ENCODE results near the gene RAET1G. TPM values are rescaled to one million over a fixed set of nuclear protein-coding genes. Genes with fewer than 3 reads are reported as not detected.

RAET1G gene
- total RNA-seq, 1 experiment from 2014 or later = 1.5 TPM

GRCh38 chr6:149942461-149942829 is 19.5 kb upstream of the RAET1G start:
- Histone ChIP-seq H3K27ac (ENCODE audit: low read length) (no peak overlapping the region), H3K27me3 (ENCODE audit: low read length) (no peaks in the 10 kb centered on the region), H2AFZ (ENCODE audit: low read length) (peak overlapping the region; percentile 83)

DNA sequence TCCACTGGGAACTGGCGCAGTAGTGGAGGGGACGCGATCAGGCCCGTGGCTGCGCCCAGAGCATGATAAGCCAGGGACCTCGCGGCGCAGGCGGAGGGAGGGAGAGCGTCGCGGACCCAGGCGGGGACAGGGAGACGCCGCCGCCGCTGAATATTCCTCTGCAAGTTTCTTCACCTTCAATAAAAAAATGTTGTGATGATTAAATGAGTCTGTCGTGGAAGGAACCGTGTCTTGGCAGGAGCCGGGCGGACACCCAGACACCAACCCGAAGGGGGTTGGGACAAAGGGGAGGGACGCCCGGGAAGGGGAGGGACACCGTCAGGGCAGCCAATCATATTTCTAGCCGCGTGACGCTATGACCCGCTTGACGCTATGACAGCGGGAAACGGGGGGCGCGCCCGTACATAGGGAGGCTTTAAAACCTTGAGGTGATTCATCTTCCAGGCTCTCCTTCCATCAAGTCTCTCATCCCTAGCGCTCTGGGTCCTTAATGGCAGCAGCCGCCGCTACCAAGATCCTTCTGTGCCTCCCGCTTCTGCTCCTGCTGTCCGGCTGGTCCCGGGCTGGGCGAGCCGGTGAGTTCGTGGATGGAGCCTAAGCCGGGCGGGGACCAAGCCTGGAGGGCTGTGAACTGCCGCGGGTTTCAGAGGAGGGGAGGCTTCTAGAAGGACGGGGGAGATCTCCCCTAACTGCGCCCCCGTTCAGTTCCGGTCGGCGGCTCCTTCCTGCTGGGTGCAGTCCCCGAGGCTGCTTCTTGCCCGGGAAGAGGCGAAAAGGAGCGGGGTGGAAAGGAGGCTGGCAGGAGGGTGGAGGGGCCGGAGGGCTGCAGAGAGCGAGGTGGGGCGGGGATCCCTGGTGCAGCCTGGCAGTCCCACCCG is 18.9 kb upstream of the RAET1G start, which contains the start of gene ULBP2:
Gene ULBP2 (plus strand): TSS at position 432 of the 878 bp plus-strand sequence. CDS start 59 bp downstream, at position 491.
- Histone ChIP-seq H3K36me3 (ENCODE audit: low read depth, low read length) (no peaks in the 10 kb centered on the region), H3K4me3 (ENCODE audit: low read length) (peak within 1 kb of the TSS; percentile 83), H3K27me3 (ENCODE audit: low read length) (no peaks in the 10 kb centered on the region), H3K9ac (ENCODE audit: low read length) (peak within 1 kb of the TSS; percentile 68), H3K27ac (ENCODE audit: low read length) (no peak within 1 kb of the TSS), H3K4me1 (ENCODE audit: insufficient read depth, low read length) (peaks cover 7% of the 10 kb centered on the region; the same call in 1 of the 2 replicates), H3K9me3 (ENCODE audit: low read length) (no peaks in the 10 kb centered on the region), H3F3A (ENCODE audit: low read length, unreplicated experiment) (no peaks in the 10 kb centered on the region), H2AFZ (ENCODE audit: low read length) (peak within 1 kb of the TSS; percentile 83), H3K9me2 (replicated peaks; ENCODE audit: low read length) (no peaks in the 10 kb centered on the region), H3K79me2 (ENCODE audit: low read length) (no peaks in the 10 kb centered on the region), H3K4me2 (ENCODE audit: low read length) (peak within 1 kb of the TSS; percentile 85), H4K20me1 (ENCODE audit: low read length) (no peaks in the 10 kb centered on the region)
- intact Hi-C loops (cut with micrococcal nuclease) = no loop called here
- POLR2A ChIA-PET (ENCODE audit: unreplicated experiment) = no interaction called here
- peak; percentile 88 for ATAC-seq
- TF ChIP-seq EZH2 (IDR thresholded peaks at IDR 0.05; ENCODE audit: low read length, unreplicated experiment) (no peak), EZH2phosphoT487 (IDR thresholded peaks at IDR 0.05; ENCODE audit: borderline replicate concordance, low read length) (no peak), CTCF (conservative IDR thresholded peaks at IDR 0.05; ENCODE audit: low read depth, low read length) (no peak)
- DNase-seq = peak; percentile 92
- CTCF ChIA-PET = no interaction called here
- TSS peak; percentile 53 for BruUV-seq (replicated peaks)

More at GRCh38 chr6:149942461-149942829, 19.5 kb upstream of the RAET1G start:
- TF ChIP-seq EZH2 (IDR thresholded peaks at IDR 0.05; ENCODE audit: low read length, unreplicated experiment) = no peak
- no peak for TF ChIP-seq CTCF (conservative IDR thresholded peaks at IDR 0.05; ENCODE audit: low read depth, low read length)
- H3K4me3 ChIP-seq (ENCODE audit: low read length) = peak overlapping the region; percentile 83
- no peaks in the 10 kb centered on the region for H4K20me1 ChIP-seq (ENCODE audit: low read length)
- no TSS peak for BruUV-seq (replicated peaks)
- H3F3A ChIP-seq (ENCODE audit: low read length, unreplicated experiment) = no peaks in the 10 kb centered on the region
- ChIA-PET CTCF (no interaction called here), POLR2A (ENCODE audit: unreplicated experiment) (no interaction called here)
- H3K9ac ChIP-seq (ENCODE audit: low read length) = peak overlapping the region; percentile 68
- no peaks in the 10 kb centered on the region for H3K9me2 ChIP-seq (replicated peaks; ENCODE audit: low read length)
- H3K4me2 ChIP-seq (ENCODE audit: low read length) = peak overlapping the region; percentile 85
- DNase-seq (no peak), ATAC-seq (no peak)
- no peaks in the 10 kb centered on the region for H3K79me2 ChIP-seq (ENCODE audit: low read length)
- peaks cover 7% of the 10 kb centered on the region; the same call in 1 of the 2 replicates for H3K4me1 ChIP-seq (ENCODE audit: insufficient read depth, low read length)
- intact Hi-C loops (cut with micrococcal nuclease) = no loop called here
- H3K36me3 ChIP-seq (ENCODE audit: low read depth, low read length) = no peaks in the 10 kb centered on the region
- H3K9me3 ChIP-seq (ENCODE audit: low read length) = no peaks in the 10 kb centered on the region

- H3K9me3 ChIP-seq (ENCODE audit: low read length) = no peaks in the 10 kb centered on the region
Measured at GRCh38 chr6:149940672-149940982, 17.7 kb upstream of the RAET1G start.

More at GRCh38 chr6:149940672-149940982, 17.7 kb upstream of the RAET1G start:
- Histone ChIP-seq H3K4me3 (ENCODE audit: low read length) (no peak overlapping the region), H3K27ac (ENCODE audit: low read length) (no peak overlapping the region), H3K9me2 (replicated peaks; ENCODE audit: low read length) (no peaks in the 10 kb centered on the region), H3K27me3 (ENCODE audit: low read length) (no peaks in the 10 kb centered on the region), H3K4me2 (ENCODE audit: low read length) (no peak overlapping the region), H3F3A (ENCODE audit: low read length, unreplicated experiment) (no peaks in the 10 kb centered on the region), H3K36me3 (ENCODE audit: low read depth, low read length) (no peaks in the 10 kb centered on the region), H2AFZ (ENCODE audit: low read length) (no peak overlapping the region), H3K79me2 (ENCODE audit: low read length) (no peaks in the 10 kb centered on the region), H3K4me1 (ENCODE audit: insufficient read depth, low read length) (peaks cover 7% of the 10 kb centered on the region; the same call in 1 of the 2 replicates), H3K9ac (ENCODE audit: low read length) (no peak overlapping the region), H4K20me1 (ENCODE audit: low read length) (no peaks in the 10 kb centered on the region)
- no peak for TF ChIP-seq EZH2phosphoT487 (IDR thresholded peaks at IDR 0.05; ENCODE audit: borderline replicate concordance, low read length)
- TF ChIP-seq CTCF (conservative IDR thresholded peaks at IDR 0.05; ENCODE audit: low read depth, low read length) = no peak
- TF ChIP-seq EZH2 (IDR thresholded peaks at IDR 0.05; ENCODE audit: low read length, unreplicated experiment) = no peak
- ATAC-seq (no peak), DNase-seq (no peak)
- BruUV-seq (replicated peaks) = no TSS peak
- intact Hi-C loops (cut with micrococcal nuclease) = no loop called here
- ChIA-PET POLR2A (ENCODE audit: unreplicated experiment) (no interaction called here), CTCF (no interaction called here)

Data from PC-3 (cell line).